IMR-90 (cell line): ENCODE measurements around the gene ADD1. TPM values are rescaled to one million over a fixed set of nuclear protein-coding genes. Genes with fewer than 3 reads are reported as not detected.

ENCODE experiments used
- ATAC-seq: fragments of 200-7000 bp; cut with Tn5 transposase; 2 replicates; pipeline ENCODE4 v1.9.1; 2020; ENCODE audit warnings: low read depth, mild to moderate bottlenecking, moderate library complexity
- BruUV-seq: library from RNA; stranded (reverse); fragments of 400-500 nt; replicated peaks from 2 replicates; lab custom pipeline; 2021; lab: Mats Ljungman, UMichigan
- CTCF ChIA-PET: fragments of 300-600 bp; formaldehyde crosslinking; extraction: SDS; loops from one replicate; lab custom pipeline; 2021; ENCODE audit warnings: antibody characterized with exemption; lab: Yijun Ruan, JAX
- POLR2A ChIA-PET: fragments of 300-600 bp; sonication (Branson Sonifier 250); formaldehyde crosslinking; loops from one replicate; lab custom pipeline; 2022; ENCODE audit warnings: antibody characterized with exemption; ENCODE audit not compliant: unreplicated experiment; lab: Charles Lee
- DNase-seq: peaks from one replicate; pipeline ENCODE4 v3.0.0; 2013
- H2AFZ ChIP-seq: replicated peaks from 2 replicates; pipeline ENCODE3; 2013; ENCODE audit warnings: low read length, mild to moderate bottlenecking; ENCODE audit not compliant: poor library complexity
- H2AK5ac ChIP-seq: 2 replicates; pipeline ENCODE4 v1.6.1; 2013; ENCODE audit warnings: low read depth, low read length, inconsistent platforms
- H2AK9ac ChIP-seq: replicated peaks from 2 replicates; pipeline ENCODE3; 2013; ENCODE audit warnings: mild to moderate bottlenecking, low read depth, low read length, moderate library complexity; ENCODE audit not compliant: poor library complexity
- H2BK120ac ChIP-seq: 2 replicates; pipeline ENCODE4 v1.6.1; 2013; ENCODE audit warnings: low read depth, low read length, inconsistent platforms
- H2BK15ac ChIP-seq: 3 replicates; pipeline ENCODE4 v1.6.1; 2013; ENCODE audit warnings: low read depth, low read length, inconsistent platforms
- H2BK20ac ChIP-seq: 2 replicates; pipeline ENCODE4 v1.6.1; 2013; ENCODE audit warnings: low read depth, mild to moderate bottlenecking, inconsistent platforms, low read length, moderate library complexity
- H2BK5ac ChIP-seq: 2 replicates; pipeline ENCODE4 v1.6.1; 2013; ENCODE audit warnings: mild to moderate bottlenecking, low read depth, low read length, inconsistent platforms; ENCODE audit not compliant: poor library complexity, severe bottlenecking
- H3K14ac ChIP-seq: replicated peaks from 2 replicates; pipeline ENCODE4 v1.6.1; 2013; ENCODE audit warnings: low read depth, low read length, inconsistent platforms
- H3K18ac ChIP-seq: 2 replicates; pipeline ENCODE4 v1.6.1; 2013; ENCODE audit warnings: low read depth, low read length, control low read depth
- H3K23ac ChIP-seq: 2 replicates; pipeline ENCODE4 v1.6.1; 2013; ENCODE audit warnings: low read depth, low read length, inconsistent platforms
- H3K27ac ChIP-seq: 2 replicates; pipeline ENCODE4 v1.5.1; 2013; ENCODE audit warnings: mild to moderate bottlenecking, control low read depth, low read length; ENCODE audit not compliant: insufficient read depth
- H3K27me3 ChIP-seq: 2 replicates; pipeline ENCODE4 v1.6.1; 2013; ENCODE audit warnings: low read length; ENCODE audit not compliant: control insufficient read depth, insufficient read depth
- H3K36me3 ChIP-seq: 2 replicates; pipeline ENCODE4 v1.6.1; 2013; ENCODE audit warnings: low read length, mixed read lengths; ENCODE audit not compliant: control insufficient read depth, insufficient read depth
- H3K4ac ChIP-seq: 2 replicates; pipeline ENCODE4 v1.6.1; 2013; ENCODE audit warnings: low read depth, low read length, inconsistent platforms
- H3K4me1 ChIP-seq: 2 replicates; pipeline ENCODE4 v1.6.1; 2013; ENCODE audit warnings: low read length, mixed read lengths; ENCODE audit not compliant: control insufficient read depth, insufficient read depth
- H3K4me2 ChIP-seq: 2 replicates; pipeline ENCODE4 v1.6.1; 2013; ENCODE audit warnings: low read depth, mild to moderate bottlenecking, control low read depth, low read length, moderate library complexity
- H3K4me3 ChIP-seq: 2 replicates; pipeline ENCODE4 v1.5.1; 2013; ENCODE audit warnings: low read depth, mild to moderate bottlenecking, control low read depth, low read length, moderate library complexity; ENCODE audit not compliant: insufficient read depth
- H3K56ac ChIP-seq: 2 replicates; pipeline ENCODE4 v1.6.1; 2013; ENCODE audit warnings: low read length, inconsistent platforms; ENCODE audit not compliant: insufficient read depth; ENCODE audit errors: extremely low read depth
- H3K79me1 ChIP-seq, 2 experiments: 2 replicates each; pipeline ENCODE4 v1.6.1; 2013; ENCODE audit warnings: low read length in 2 of 2, inconsistent platforms in 1 of 2, low read depth in 1 of 2
- H3K9ac ChIP-seq: 2 replicates; pipeline ENCODE4 v1.6.1; 2013; ENCODE audit warnings: low read depth, low read length, control low read depth
- H3K9me1 ChIP-seq: 2 replicates; pipeline ENCODE4 v1.6.1; 2013; ENCODE audit warnings: low read length, inconsistent platforms; ENCODE audit not compliant: insufficient read depth
- H3K9me3 ChIP-seq: 2 replicates; pipeline ENCODE4 v1.6.1; 2013; ENCODE audit warnings: low read length; ENCODE audit not compliant: control insufficient read depth, insufficient read depth
- H4K20me1 ChIP-seq: 2 replicates; pipeline ENCODE4 v1.6.1; 2013; ENCODE audit warnings: low read length, inconsistent platforms; ENCODE audit not compliant: insufficient read depth
- H4K5ac ChIP-seq: 2 replicates; pipeline ENCODE4 v1.6.1; 2013; ENCODE audit warnings: mild to moderate bottlenecking, low read depth, low read length, control low read depth
- H4K8ac ChIP-seq, 2 experiments: 2 replicates each; pipeline ENCODE4 v1.6.1; 2013; ENCODE audit warnings: low read depth in 2 of 2, low read length in 2 of 2, control low read depth in 1 of 2, inconsistent platforms in 1 of 2
- H4K91ac ChIP-seq: 2 replicates; pipeline ENCODE4 v1.6.1; 2013; ENCODE audit warnings: low read depth, low read length, inconsistent platforms; ENCODE audit not compliant: insufficient read depth
- CEBPB ChIP-seq: IDR thresholded peaks from 2 replicates; pipeline ENCODE4 v1.6.1; 2012; ENCODE audit warnings: low read depth, low read length, improper control_type of control experiment
- MXI1 ChIP-seq: IDR thresholded peaks from 2 replicates; pipeline ENCODE4 v1.6.1; 2012; ENCODE audit warnings: low read depth, mild to moderate bottlenecking, low read length, moderate library complexity, borderline replicate concordance
- WGBS, 2 experiments: methylation state at CpG; one replicate each; pipeline versions ENCODE4 v1.1.5 to v1.1.7; 2013; ENCODE audit warnings: missing lambda C conversion rate in 2 of 2; ENCODE audit not compliant: insufficient read length in 1 of 2; ENCODE audit errors: extremely low coverage in 2 of 2; 5-methylcytosine and 5-hydroxymethylcytosine counted together
- dilution Hi-C: fragments of 300-500 bp; cut with HindIII; formaldehyde crosslinking; loops from one replicate; pipeline ENCODE4 v1.14.3; 2018; ENCODE audit warnings: low sequenced_read_pairs; ENCODE audit not compliant: unreplicated experiment
- in situ Hi-C: fragments of 300-500 bp; cut with MboI; formaldehyde crosslinking; loops from 3 replicates; pipeline ENCODE4 v1.14.3; 2019; ENCODE audit warnings: low sequenced_read_pairs, inconsistent platforms, mixed read lengths
- intact Hi-C: fragments of 100-400 bp; cut with micrococcal nuclease; formaldehyde crosslinking; loops from 2 replicates; pipeline ENCODE4 v1.10.0; 2022
- polyA plus RNA-seq, 3 experiments: library from polyadenylated mRNA; depleted of rRNA; stranded (reverse); fragments of >200 nt; gene quantifications; 2 replicates each; pipeline ENCODE4 v1.2.3, GENCODE V29; 2012; ENCODE audit warnings: low replicate concordance in 1 of 3
- total RNA-seq: library from RNA; depleted of rRNA; stranded (reverse); fragments of >200 nt; gene quantifications from 2 replicates; pipeline ENCODE4 v1.2.3, GENCODE V29; 2012

Gene ADD1
- total and polyA plus RNA-seq, 2 of the 4 experiments (the other 2 are of a cell fraction), result 122 to 215 TPM

DNA sequence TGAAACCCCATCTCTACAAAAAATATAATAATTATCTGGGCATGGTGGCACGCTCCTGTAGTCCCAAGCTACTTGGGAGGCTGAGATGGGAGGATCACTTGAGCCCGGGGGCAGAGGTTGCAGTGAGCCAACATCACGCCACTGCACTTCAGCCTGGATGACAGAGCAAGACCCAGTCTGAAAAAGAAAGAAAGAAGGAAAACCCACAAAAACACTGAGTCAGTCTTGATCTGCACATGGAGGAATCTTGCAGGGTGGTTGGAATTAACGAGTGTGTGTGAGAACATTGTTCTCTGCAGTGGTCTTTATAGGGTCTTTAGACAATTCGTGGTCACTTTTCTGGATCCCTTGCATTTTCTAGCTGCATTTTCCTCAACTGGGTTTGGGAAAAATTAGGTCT is 23.2 kb downstream of the ADD1 start:
- no peak overlapping the region for H2AFZ ChIP-seq
- in situ Hi-C loops, result no loop called here
- peaks cover 30% of the 10 kb centered on the region for H3K9me1 ChIP-seq
- peaks cover 33% of the 10 kb centered on the region for H3K4me1 ChIP-seq
- H3K56ac ChIP-seq, result no peak overlapping the region
- peak overlapping the region; percentile 48; the same call in 1 of the 2 replicates for H3K14ac ChIP-seq
- no peak overlapping the region for H4K8ac ChIP-seq
- no peak overlapping the region for H2BK5ac ChIP-seq
- peaks cover 16 to 84% of the 10 kb centered on the region in 2 experiments for H3K79me1 ChIP-seq
- H2BK20ac ChIP-seq, result no peak overlapping the region
- no CpG with 5 or more reads among the region's 5 CpGs for WGBS, 2 experiments
- H4K5ac ChIP-seq, result no peak overlapping the region
- peak; percentile 39 for DNase-seq
- H3K23ac ChIP-seq, result peak overlapping the region; percentile 39; the same call in 1 of the 2 replicates
- H3K27ac ChIP-seq, result no peak overlapping the region
- H4K20me1 ChIP-seq, result peaks cover 84% of the 10 kb centered on the region
- intact Hi-C loops, result no loop called here
- no peak overlapping the region for H2AK5ac ChIP-seq
- H3K4me3 ChIP-seq, result no peak overlapping the region
- no peaks in the 10 kb centered on the region for H3K9me3 ChIP-seq
- no peak overlapping the region for H3K4ac ChIP-seq
- ChIA-PET POLR2A (no interaction called here), CTCF (no interaction called here)
- no peak overlapping the region for H2BK15ac ChIP-seq
- no peak for ATAC-seq
- H4K91ac ChIP-seq, result no peak overlapping the region
- no peaks in the 10 kb centered on the region for H3K27me3 ChIP-seq
- TF ChIP-seq MXI1 (no peak), CEBPB (no peak)
- H2BK120ac ChIP-seq, result no peak overlapping the region
- dilution Hi-C loops, result no loop called here
- H3K4me2 ChIP-seq, result no peak overlapping the region; the same call in none of the 2 replicates
- H3K18ac ChIP-seq, result no peak overlapping the region
- no peak overlapping the region for H2AK9ac ChIP-seq
- BruUV-seq, result no TSS peak
- H3K36me3 ChIP-seq, result peaks cover 2% of the 10 kb centered on the region; the same call in 1 of the 2 replicates
- H3K9ac ChIP-seq, result no peak overlapping the region
